Uterus (tissue), 2 donors: ENCODE data around the gene SNCG.

Experiments
- POLR2A ChIP-seq, 2 donors: fragments of 450-650 bp; IDR thresholded peaks; one replicate each; pipeline ENCODE4 v1.6.1; 2016; ENCODE audit warnings: antibody characterized with exemption in 2 of 2, mild to moderate bottlenecking in 1 of 2, moderate library complexity in 1 of 2
- TF ChIP-seq, protein P1 (sequence below), 4 experiments: fragments of 200-600 bp in 2 of 4; fragments of 450-650 bp in 2 of 4; sonication (generic) in 2 of 4; IDR thresholded peaks; one replicate each; pipeline ENCODE4 v1.5.1; 2016 to 2019; ENCODE audit warnings: antibody characterized with exemption in 4 of 4, mild to moderate bottlenecking in 2 of 4, moderate library complexity in 1 of 4

DNA sequence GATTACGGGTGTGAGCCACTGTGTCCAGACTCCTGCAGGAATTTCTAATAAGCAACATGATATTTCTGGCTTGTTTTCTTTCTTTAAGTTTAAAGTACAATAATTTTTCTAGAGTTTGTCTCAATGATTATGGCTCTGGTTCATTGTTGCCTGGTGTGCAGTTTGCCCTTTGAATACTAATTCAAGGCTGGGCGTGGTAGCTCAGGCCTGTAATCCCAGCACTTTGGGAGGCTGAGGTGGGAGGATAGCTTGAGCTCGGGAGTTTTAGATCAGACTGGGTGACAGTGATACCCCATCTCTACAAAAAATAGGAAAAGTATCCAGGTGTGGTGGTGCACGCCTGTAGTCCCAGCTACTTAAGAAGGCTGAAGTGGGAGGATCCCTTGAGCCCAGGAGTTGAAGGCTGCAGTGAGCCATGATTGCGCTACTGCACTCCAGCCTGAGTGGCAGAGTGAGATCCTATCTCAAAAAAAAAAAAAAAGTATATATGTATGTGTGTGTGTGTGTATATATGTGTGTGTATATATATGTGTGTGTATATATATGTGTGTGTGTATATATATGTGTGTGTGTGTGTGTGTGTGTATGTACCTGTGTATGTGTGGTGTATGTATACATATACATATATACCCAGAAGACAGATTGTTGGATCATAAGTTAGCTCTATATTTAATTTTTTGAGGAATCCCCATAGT lies 18.1 kb downstream of the SNCG start:
- TF ChIP-seq, protein P1, sequence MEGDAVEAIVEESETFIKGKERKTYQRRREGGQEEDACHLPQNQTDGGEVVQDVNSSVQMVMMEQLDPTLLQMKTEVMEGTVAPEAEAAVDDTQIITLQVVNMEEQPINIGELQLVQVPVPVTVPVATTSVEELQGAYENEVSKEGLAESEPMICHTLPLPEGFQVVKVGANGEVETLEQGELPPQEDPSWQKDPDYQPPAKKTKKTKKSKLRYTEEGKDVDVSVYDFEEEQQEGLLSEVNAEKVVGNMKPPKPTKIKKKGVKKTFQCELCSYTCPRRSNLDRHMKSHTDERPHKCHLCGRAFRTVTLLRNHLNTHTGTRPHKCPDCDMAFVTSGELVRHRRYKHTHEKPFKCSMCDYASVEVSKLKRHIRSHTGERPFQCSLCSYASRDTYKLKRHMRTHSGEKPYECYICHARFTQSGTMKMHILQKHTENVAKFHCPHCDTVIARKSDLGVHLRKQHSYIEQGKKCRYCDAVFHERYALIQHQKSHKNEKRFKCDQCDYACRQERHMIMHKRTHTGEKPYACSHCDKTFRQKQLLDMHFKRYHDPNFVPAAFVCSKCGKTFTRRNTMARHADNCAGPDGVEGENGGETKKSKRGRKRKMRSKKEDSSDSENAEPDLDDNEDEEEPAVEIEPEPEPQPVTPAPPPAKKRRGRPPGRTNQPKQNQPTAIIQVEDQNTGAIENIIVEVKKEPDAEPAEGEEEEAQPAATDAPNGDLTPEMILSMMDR (IDR thresholded peaks at IDR 0.05), result no peak
- TF ChIP-seq POLR2A (IDR thresholded peaks at IDR 0.05), result no peak
